Fibroblast of the aortic adventitia (primary cell): ENCODE data around the gene ALX4. TPM values are rescaled to one million over a fixed set of nuclear protein-coding genes. Genes with fewer than 3 reads are reported as not detected.

Source experiments
- DNase-seq: peaks from one replicate; pipeline ENCODE4 v3.0.0-alpha.2; 2010; ENCODE audit warnings: low read depth
- H3K4me3 ChIP-seq: 2 replicates; pipeline ENCODE4 v1.5.1; 2011; ENCODE audit warnings: low read depth, mild to moderate bottlenecking, control low read depth, low read length, moderate library complexity
- total RNA-seq: library from RNA; depleted of rRNA; stranded (reverse); fragments of >200 nt; gene quantifications from 2 replicates; pipeline ENCODE4 v1.2.3, GENCODE V29; 2012; ENCODE audit warnings: low replicate concordance
- TF ChIP-seq, protein P1 (sequence below): IDR thresholded peaks from 2 replicates; pipeline ENCODE4 v1.5.1; 2011; ENCODE audit warnings: mild to moderate bottlenecking, low read length, control low read depth, inconsistent platforms; ENCODE audit not compliant: insufficient read depth

Gene ALX4
- total RNA-seq, 1 donor: not detected

DNA sequence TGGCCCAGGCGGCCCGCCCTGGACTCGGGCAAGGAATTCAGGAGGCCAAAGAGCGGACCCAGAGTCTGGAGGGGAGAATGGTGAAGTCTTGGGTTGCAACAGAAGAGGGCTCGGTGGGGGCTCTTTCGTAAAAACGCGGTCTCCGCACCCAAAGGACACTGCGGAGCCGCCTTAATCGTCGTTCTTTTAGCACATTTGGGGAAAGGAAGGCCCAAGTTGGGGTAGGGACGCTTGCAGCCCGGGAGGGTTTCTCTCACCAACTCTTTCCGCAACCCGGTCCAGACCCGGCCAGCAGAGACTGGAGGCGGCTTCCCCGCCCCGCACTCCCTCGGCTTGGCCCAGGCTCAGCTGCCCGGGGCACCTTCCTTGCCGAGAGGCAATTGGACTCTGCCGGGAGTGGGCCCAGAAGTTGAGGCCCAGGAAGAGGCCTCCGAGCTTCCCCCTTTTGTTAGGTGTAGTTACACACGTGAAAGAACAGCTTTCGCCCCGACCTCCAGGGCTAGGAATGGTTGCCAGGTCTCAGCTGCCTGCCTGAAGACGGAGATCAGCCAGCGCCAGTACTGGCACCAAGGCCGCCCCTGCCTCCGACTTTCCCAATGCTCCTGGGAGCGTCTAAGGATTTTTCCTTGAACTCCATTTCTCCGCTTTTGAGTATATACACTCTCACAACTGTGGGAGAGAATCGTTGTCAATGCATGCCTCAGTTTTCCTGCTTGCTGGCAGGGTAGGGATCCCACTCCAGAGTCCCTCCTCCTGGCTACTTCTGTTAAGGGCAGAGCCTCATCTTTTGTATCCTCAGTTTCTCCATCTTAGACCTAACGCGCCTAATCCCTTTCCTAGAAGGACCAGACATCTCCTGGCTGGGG lies 3.7 kb downstream of the ALX4 start:
- TF ChIP-seq, protein P1, sequence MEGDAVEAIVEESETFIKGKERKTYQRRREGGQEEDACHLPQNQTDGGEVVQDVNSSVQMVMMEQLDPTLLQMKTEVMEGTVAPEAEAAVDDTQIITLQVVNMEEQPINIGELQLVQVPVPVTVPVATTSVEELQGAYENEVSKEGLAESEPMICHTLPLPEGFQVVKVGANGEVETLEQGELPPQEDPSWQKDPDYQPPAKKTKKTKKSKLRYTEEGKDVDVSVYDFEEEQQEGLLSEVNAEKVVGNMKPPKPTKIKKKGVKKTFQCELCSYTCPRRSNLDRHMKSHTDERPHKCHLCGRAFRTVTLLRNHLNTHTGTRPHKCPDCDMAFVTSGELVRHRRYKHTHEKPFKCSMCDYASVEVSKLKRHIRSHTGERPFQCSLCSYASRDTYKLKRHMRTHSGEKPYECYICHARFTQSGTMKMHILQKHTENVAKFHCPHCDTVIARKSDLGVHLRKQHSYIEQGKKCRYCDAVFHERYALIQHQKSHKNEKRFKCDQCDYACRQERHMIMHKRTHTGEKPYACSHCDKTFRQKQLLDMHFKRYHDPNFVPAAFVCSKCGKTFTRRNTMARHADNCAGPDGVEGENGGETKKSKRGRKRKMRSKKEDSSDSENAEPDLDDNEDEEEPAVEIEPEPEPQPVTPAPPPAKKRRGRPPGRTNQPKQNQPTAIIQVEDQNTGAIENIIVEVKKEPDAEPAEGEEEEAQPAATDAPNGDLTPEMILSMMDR: no peak
- H3K4me3 ChIP-seq: peak overlapping the region; percentile 56
- no peak for DNase-seq

GRCh38 chr11:44305470-44306051 lies 4.4 kb downstream of the ALX4 start:
- H3K4me3 ChIP-seq: peak overlapping the region; percentile 56
- DNase-seq: no peak
- TF ChIP-seq, protein P1: no peak

GRCh38 chr11:44305026-44305469 lies 4.9 kb downstream of the ALX4 start:
- no peak for DNase-seq
- H3K4me3 ChIP-seq: no peak overlapping the region
- TF ChIP-seq, protein P1: no peak

DNA sequence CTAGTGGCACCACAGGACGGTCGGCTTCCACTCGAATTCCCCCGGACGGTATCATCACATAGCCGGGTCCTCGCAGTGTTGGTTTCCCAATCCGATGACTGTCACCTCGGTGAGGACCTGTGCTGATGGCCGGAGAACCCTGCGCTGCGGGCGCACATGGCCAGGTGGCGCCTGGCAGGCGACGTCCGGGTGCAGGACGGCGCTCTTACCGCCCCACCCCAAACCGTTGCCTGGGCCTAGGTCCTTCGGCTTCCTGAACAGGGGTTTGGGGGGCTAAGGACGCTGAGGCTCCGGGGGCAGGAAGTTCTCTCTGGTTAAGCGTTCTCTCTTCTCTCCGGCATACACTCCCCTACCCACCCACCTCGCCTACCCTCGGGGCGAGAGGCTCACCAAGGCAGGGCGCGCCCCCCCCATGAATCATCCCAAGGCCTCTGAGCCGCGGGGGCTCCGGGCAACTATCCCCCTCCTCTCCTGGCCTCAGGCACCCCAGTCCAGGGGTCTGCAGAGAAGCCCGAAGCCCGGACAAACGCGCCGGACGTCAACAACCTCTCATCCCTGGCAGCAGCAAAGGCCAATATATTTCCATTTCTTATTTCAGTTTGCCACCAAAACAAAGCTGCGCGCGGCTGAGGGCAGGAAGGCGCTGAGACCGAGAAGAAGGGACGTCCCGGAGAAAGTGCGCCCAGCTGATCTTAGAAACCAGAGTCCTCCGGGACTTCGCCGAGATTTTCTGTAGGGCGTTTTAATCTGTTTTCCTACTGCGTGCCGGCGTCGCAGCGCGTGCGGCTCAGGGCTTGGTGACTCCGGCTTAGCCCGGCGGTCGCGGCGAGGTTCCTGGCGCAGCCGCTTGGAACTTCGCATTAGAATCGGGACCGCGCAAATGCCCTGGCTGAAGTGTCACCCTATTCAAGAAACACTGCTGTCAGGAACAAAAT lies 5.6 kb downstream of the ALX4 start:
- DNase-seq: no peak
- no peak overlapping the region for H3K4me3 ChIP-seq
- TF ChIP-seq, protein P1: no peak

DNA sequence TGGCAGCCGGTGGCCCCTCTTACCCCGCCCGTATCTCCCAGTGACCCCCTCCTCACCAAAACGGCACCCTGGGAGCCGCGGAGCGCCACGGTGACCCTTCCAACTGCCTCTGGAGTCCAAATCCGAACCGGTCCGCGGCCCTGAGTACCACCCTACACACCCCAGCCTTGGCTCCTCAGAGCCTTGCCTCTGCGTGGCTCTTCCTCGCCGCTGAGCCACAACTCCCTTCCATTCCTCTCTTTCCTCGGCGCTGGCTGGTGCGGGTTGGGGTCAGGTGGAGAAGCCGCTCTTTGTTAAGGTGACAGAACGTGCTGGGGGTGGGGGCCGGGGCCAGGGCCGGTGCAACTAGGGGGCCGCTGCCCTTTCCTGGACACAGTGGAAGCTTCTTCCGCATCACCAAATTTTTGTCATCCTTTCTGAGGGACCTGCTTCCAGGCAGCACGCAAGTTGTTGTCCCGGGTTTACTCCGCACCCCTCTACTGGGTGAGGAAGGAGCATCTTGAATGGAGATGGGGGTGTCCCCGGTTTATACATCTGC lies 6.5 kb downstream of the ALX4 start:
- no peak for DNase-seq
- H3K4me3 ChIP-seq: no peak overlapping the region
- TF ChIP-seq, protein P1: no peak

- no peak overlapping the region for H3K4me3 ChIP-seq
- TF ChIP-seq, protein P1: no peak
- no peak for DNase-seq
These were observed 8.2 kb downstream of the ALX4 start for GRCh38 chr11:44301564-44302271.
